SKM-1 (cell line): ENCODE data around the gene EXOSC7.
A peak's percentile ranks its signal among the peaks of the same experiment; 100 is the strongest.

Experiments used
- DNase-seq: peaks from one replicate; lab custom pipeline; 2025; ENCODE audit not compliant: unreplicated experiment; lab: John Stamatoyannopoulos, UW

The EXOSC7 gene

GRCh38 chr3:45021524-45022297, 45.7 kb downstream of the EXOSC7 start:
- DNase-seq, result no peak

GRCh38 chr3:45023675-45024074, 47.6 kb downstream of the EXOSC7 start:
- DNase-seq, result no peak

GRCh38 chr3:45024542-45025255, 48.7 kb downstream of the EXOSC7 start:
- no peak for DNase-seq

- no peak for DNase-seq
Observed at GRCh38 chr3:45026038-45026437, 50.0 kb downstream of the EXOSC7 start, which contains the start of gene CLEC3B. CLEC3B (plus strand) TSS chr3:45026303; CDS start chr3:45026363, 60 bp downstream.

GRCh38 chr3:45026957-45027356, 50.9 kb downstream of the EXOSC7 start:
- no peak for DNase-seq

- DNase-seq, result no peak
Observed at GRCh38 chr3:45027441-45027840, 51.4 kb downstream of the EXOSC7 start.

- DNase-seq, result no peak
Observed at GRCh38 chr3:45029216-45029615, 53.2 kb downstream of the EXOSC7 start.

- DNase-seq, result no peak
Observed at GRCh38 chr3:45029661-45030060, 53.6 kb downstream of the EXOSC7 start.

- DNase-seq, result no peak
Observed at GRCh38 chr3:45031531-45031930, 55.5 kb downstream of the EXOSC7 start.

GRCh38 chr3:45032113-45032512, 56.1 kb downstream of the EXOSC7 start:
- DNase-seq, result no peak

GRCh38 chr3:45033791-45034190, 57.7 kb downstream of the EXOSC7 start:
- no peak for DNase-seq

GRCh38 chr3:45034612-45035252, 58.7 kb downstream of the EXOSC7 start:
- DNase-seq, result peak; percentile 81

- DNase-seq, result no peak
Observed at GRCh38 chr3:45035441-45036301, 59.6 kb downstream of the EXOSC7 start.

GRCh38 chr3:45037720-45038455, 61.8 kb downstream of the EXOSC7 start:
- DNase-seq, result peak; percentile 89

GRCh38 chr3:45041666-45042065, 65.6 kb downstream of the EXOSC7 start:
- no peak for DNase-seq

- no peak for DNase-seq
Observed at GRCh38 chr3:45042162-45042561, 66.1 kb downstream of the EXOSC7 start.

GRCh38 chr3:45043728-45044299, 67.8 kb downstream of the EXOSC7 start:
- peak; percentile 60 for DNase-seq

GRCh38 chr3:45048244-45048643, 72.2 kb downstream of the EXOSC7 start:
- DNase-seq, result no peak

- no peak for DNase-seq
Observed at GRCh38 chr3:45049807-45050206, 73.8 kb downstream of the EXOSC7 start.

- no peak for DNase-seq
Observed at GRCh38 chr3:45051685-45052084, 75.6 kb downstream of the EXOSC7 start.
